ENCODE data around the gene PHLDA3.
"Not testable (repeated sequence)": the region's sequence is repeated elsewhere in the genome, so short reads cannot be mapped to it uniquely, and the experiment has no call there.

PHLDA3 gene

DNA sequence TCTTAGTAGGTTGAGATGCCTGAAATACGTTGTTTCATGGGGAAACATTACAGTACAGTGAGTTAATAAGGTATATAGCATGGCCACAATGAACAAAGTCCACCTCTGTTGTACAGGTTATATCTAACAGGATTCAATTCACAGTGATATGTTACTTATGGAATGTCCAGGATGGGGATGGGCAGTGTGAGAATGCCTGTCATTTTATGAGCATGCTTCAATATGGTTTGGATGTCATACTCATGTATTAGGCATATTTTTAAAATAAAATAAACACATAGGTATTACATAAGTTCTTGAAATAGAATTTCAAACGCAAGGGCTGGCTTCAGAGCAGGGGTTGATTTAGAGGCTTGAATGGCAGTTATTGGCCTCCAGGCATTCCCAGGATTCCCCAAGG, 6.1 kb upstream of the PHLDA3 start:
- H3K4me3 ChIP-seq (ENCODE audit: low read depth, low read length): no peak overlapping the region
- TF ChIP-seq, protein P1, sequence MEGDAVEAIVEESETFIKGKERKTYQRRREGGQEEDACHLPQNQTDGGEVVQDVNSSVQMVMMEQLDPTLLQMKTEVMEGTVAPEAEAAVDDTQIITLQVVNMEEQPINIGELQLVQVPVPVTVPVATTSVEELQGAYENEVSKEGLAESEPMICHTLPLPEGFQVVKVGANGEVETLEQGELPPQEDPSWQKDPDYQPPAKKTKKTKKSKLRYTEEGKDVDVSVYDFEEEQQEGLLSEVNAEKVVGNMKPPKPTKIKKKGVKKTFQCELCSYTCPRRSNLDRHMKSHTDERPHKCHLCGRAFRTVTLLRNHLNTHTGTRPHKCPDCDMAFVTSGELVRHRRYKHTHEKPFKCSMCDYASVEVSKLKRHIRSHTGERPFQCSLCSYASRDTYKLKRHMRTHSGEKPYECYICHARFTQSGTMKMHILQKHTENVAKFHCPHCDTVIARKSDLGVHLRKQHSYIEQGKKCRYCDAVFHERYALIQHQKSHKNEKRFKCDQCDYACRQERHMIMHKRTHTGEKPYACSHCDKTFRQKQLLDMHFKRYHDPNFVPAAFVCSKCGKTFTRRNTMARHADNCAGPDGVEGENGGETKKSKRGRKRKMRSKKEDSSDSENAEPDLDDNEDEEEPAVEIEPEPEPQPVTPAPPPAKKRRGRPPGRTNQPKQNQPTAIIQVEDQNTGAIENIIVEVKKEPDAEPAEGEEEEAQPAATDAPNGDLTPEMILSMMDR (IDR thresholded peaks at IDR 0.05; ENCODE audit: low read depth, low read length): no peak
- in situ Hi-C loops (cut with HindIII; ENCODE audit: low sequenced_read_pairs): no loop called here
- no peak for DNase-seq (ENCODE audit: low read depth, low spot score)

DNA sequence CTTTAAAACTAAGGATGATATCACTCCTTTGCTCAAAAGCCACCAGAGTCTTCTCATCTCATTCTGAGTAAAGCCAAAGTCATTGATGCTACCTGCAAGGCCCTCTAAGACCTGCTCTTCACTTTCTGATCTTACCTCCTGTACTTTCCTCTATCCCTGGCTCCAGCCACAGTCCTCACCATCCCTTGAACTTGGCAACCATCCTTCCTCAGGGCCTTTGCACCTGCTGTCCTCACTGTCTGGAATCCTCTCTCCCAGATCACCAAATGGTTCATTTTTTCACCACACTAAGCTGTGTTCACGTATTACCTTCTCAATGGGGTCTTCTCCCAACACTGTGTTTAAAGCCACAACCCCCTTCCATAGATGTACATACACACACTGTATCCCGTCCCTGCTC, 4.3 kb upstream of the PHLDA3 start:
- in situ Hi-C loops (cut with HindIII; ENCODE audit: low sequenced_read_pairs): no loop called here
- DNase-seq (ENCODE audit: low read depth, low spot score): no peak
- H3K4me3 ChIP-seq (ENCODE audit: low read depth, low read length): no peak overlapping the region
- TF ChIP-seq, protein P1 (IDR thresholded peaks at IDR 0.05; ENCODE audit: low read depth, low read length): no peak

DNA sequence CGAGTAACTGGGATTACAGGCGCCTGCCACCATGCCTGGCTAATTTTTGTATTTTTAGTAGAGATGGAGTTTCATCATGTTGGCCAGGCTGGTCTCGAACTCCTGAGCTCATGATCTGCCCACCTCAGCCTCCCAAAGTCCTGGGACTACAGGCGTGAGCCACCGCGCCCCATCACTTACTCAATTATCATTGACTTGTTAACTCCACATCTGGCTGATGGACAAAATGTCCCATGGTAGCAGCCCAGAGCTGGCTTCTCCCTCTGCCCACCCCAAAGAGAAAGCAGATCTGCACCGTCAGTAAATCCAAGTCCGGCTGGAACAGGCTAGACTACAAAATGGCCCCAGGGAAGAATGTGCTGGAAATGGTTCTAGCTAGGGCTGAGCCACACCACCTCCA, 3.3 kb upstream of the PHLDA3 start:
- DNase-seq (ENCODE audit: low read depth, low spot score); H3K4me3 ChIP-seq (ENCODE audit: low read depth, low read length); in situ Hi-C loops (cut with HindIII; ENCODE audit: low sequenced_read_pairs): not testable (repeated sequence)

DNA sequence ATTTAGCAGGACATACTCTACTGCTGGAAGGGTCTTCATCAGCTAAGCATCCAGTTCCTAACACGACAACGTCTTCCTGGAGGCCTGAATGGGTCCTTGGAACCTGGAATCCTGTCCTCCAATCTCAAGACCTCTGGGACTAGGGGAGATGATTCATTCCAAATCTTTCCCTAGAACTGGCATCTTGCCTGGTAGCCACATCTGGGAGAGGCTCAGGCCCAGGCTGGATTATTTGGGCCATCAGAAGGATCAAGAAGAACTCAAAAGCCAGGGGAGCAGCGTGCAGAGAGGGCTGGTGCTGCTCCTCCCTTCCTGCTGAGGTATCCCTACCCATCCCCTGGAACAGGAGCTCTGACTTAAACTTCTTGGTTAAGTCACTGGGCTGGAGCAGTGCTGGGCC, 2.8 kb upstream of the PHLDA3 start:
- H3K4me3 ChIP-seq (ENCODE audit: low read depth, low read length): no peak overlapping the region
- no peak for DNase-seq (ENCODE audit: low read depth, low spot score)
- in situ Hi-C loops (cut with HindIII; ENCODE audit: low sequenced_read_pairs): no loop called here
- TF ChIP-seq, protein P1 (IDR thresholded peaks at IDR 0.05; ENCODE audit: low read depth, low read length): no peak

DNA sequence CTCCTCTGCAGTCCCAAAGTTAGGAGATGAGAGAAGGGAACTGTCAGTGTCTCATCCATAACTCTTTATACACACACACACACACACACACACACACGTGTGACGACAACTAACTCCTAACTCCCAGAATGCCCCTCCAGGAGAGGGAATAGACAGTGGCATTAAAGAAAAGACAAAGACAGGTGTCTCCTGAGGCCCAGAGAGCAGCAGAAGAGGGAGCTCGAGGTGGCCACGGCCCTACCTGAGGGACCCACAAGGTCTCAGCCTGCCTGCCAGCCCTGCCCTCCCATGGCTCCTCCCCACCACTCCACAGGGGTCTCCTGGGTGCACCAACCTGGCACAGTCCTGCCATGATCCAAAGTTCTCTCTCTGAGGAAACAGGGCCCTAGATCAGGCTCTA, 1.6 kb upstream of the PHLDA3 start:
- TF ChIP-seq, protein P1 (IDR thresholded peaks at IDR 0.05; ENCODE audit: low read depth, low read length): no peak
- in situ Hi-C loops (cut with HindIII; ENCODE audit: low sequenced_read_pairs): no loop called here
- H3K4me3 ChIP-seq (ENCODE audit: low read depth, low read length): no peak overlapping the region
- no peak for DNase-seq (ENCODE audit: low read depth, low spot score)

DNA sequence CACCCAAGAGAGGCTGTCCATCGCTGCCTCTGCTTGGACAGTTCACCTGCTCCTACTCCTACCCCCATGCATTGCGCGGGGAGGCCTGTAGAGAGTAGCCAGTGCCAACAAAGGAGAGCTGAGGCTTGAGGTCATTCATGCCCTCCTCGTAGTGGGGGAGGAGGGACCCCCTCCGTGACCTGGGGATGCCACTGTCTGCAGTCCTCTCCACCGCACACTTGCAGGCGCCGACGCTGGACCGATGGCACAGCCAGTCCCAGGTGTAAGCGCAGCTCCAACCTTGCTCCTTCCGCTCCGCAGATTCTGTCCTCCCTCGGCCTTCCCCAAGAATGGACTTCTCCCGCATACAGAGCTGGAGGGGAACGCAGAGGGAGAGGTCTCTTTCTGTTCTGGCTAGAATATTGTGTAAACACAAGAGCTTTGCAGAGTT, 672 bp upstream of the PHLDA3 start:
- H3K4me3 ChIP-seq (ENCODE audit: low read depth, low read length): peak overlapping the region; percentile 74
- DNase-seq (ENCODE audit: low read depth, low spot score): no peak
- TF ChIP-seq, protein P1 (IDR thresholded peaks at IDR 0.05; ENCODE audit: low read depth, low read length): no peak
- in situ Hi-C loops (cut with HindIII; ENCODE audit: low sequenced_read_pairs): no loop called here

DNA sequence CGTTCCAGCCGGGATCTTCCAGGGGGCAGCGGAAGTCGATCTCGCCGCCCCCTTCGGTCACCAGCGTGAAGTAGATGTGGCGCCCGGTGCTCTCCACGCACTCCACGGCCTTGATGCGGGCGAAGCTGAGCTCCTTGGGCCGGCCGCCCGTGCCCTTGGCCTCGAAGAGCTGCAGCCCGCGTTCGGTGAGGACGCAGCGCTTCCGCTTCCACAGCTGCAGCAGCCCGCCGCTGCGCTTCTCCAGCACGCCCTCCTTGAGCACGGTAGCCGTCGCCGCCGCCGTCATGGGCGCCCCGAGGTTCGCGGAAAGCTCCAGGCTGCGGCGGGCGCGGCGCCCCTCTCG, 516 bp downstream of the PHLDA3 start:
- DNase-seq (ENCODE audit: low read depth, low spot score): no peak

More for the DNA sequence above, 516 bp downstream of the PHLDA3 start:
- TF ChIP-seq, protein P1 (IDR thresholded peaks at IDR 0.05; ENCODE audit: low read depth, low read length): no peak
- peak overlapping the region; percentile 74 for H3K4me3 ChIP-seq (ENCODE audit: low read depth, low read length)
- in situ Hi-C loops (cut with HindIII; ENCODE audit: low sequenced_read_pairs): no loop called here

Measured in astrocyte of the spinal cord (primary cell).